Neuron (in vitro differentiated cells): Measurements from ENCODE around the gene SCUBE1.

Source experiments
- H2AFZ ChIP-seq: one replicate; pipeline ENCODE4 v1.6.1; 2013; ENCODE audit warnings: low read depth, mild to moderate bottlenecking, inconsistent platforms, low read length, moderate library complexity
- H3K27me3 ChIP-seq: one replicate; pipeline ENCODE4 v1.6.1; 2013; ENCODE audit warnings: low read length; ENCODE audit not compliant: insufficient read depth
- H3K36me3 ChIP-seq: one replicate; pipeline ENCODE4 v1.6.1; 2013; ENCODE audit warnings: low read length; ENCODE audit not compliant: insufficient read depth
- H3K4me1 ChIP-seq: one replicate; pipeline ENCODE4 v1.6.1; 2013; ENCODE audit warnings: low read length; ENCODE audit not compliant: insufficient read depth
- H3K4me3 ChIP-seq: 2 replicates; pipeline ENCODE4 v1.5.1; 2013; ENCODE audit warnings: mild to moderate bottlenecking, low read length, moderate library complexity
- H3K9me3 ChIP-seq: one replicate; pipeline ENCODE4 v1.6.1; 2013; ENCODE audit warnings: low read length

Gene SCUBE1

GRCh38 chr22:43222987-43223386, 120.2 kb downstream of the SCUBE1 start:
- Histone ChIP-seq H3K4me3 (no peak overlapping the region), H2AFZ (no peak overlapping the region), H3K36me3 (no peaks in the 10 kb centered on the region), H3K9me3 (no peaks in the 10 kb centered on the region), H3K27me3 (peaks cover 3% of the 10 kb centered on the region), H3K4me1 (peaks cover 16% of the 10 kb centered on the region)

DNA sequence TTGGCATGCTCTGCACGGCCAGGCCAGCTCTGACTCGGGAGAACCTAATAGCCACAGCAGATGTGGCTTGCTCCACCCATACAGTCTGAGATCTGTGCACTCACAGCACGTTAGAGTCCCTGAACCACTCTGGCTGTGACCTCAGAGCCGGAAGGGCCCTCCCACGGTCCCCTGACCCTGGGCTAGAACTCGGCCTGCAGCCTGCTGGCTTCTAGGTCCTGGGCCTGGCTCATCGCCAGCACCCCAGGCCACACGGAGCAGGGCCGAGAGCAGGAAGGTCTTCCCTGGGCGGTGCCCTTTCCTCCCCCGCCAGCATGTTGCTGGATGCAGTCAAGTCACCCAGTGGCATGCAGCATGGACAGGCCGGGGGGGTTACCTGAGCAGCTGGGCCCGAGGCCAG, 120.9 kb downstream of the SCUBE1 start:
- peaks cover 11% of the 10 kb centered on the region for H3K4me1 ChIP-seq
- no peaks in the 10 kb centered on the region for H3K36me3 ChIP-seq
- H3K9me3 ChIP-seq: no peaks in the 10 kb centered on the region
- H3K27me3 ChIP-seq: peaks cover 3% of the 10 kb centered on the region
- H3K4me3 ChIP-seq: no peak overlapping the region
- H2AFZ ChIP-seq: no peak overlapping the region

- H3K36me3 ChIP-seq: no peaks in the 10 kb centered on the region
Measured at GRCh38 chr22:43220625-43221380, 122.4 kb downstream of the SCUBE1 start.

GRCh38 chr22:43218786-43219185, 124.4 kb downstream of the SCUBE1 start:
- Histone ChIP-seq H3K36me3 (no peaks in the 10 kb centered on the region), H3K9me3 (no peaks in the 10 kb centered on the region), H3K4me1 (no peaks in the 10 kb centered on the region), H3K27me3 (peaks cover 8% of the 10 kb centered on the region), H2AFZ (no peak overlapping the region), H3K4me3 (no peak overlapping the region)

More at GRCh38 chr22:43220625-43221380, 122.4 kb downstream of the SCUBE1 start:
- no peak overlapping the region for H2AFZ ChIP-seq
- H3K27me3 ChIP-seq: peaks cover 3% of the 10 kb centered on the region
- no peak overlapping the region for H3K4me3 ChIP-seq
- H3K9me3 ChIP-seq: no peaks in the 10 kb centered on the region
- no peaks in the 10 kb centered on the region for H3K4me1 ChIP-seq

DNA sequence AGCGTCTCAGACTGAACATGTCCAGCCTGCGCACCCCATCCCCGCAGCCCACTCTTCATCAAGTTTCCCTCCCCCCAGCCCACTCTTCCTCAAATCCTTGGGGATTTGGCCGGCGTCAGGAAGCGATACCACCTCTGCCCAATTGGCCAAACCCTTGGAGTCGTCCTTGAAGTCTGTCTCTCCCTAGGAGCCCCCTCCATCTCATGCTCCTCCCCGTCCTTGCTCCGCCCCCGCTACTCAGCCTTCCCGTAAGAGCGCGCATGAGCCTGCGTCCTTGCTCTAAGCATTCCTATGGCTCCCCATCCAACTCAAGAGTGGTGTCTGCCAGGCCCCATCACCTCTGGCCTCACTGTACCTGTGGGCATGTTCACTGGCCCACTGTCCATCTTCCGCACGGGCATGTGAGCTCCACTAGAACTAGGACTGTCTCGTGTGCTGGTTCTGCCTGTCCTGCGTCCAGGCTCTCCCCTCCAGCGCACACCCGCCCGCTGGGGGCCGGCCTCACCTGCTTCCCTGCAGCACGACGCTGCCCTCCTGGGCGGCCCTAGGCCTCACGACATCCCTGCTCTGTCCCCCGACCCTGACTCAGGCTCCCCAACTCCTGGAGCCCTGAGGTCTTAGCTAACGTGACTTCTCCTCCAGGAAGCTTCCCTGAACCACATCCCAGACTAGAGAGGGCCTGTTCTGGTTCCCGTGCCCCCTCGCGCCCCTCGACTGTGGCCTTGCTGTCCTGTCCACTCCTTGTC, 125.7 kb downstream of the SCUBE1 start:
- H2AFZ ChIP-seq: no peak overlapping the region
- no peaks in the 10 kb centered on the region for H3K4me1 ChIP-seq
- no peak overlapping the region for H3K4me3 ChIP-seq
- no peaks in the 10 kb centered on the region for H3K9me3 ChIP-seq
- H3K36me3 ChIP-seq: no peaks in the 10 kb centered on the region
- peaks cover 8% of the 10 kb centered on the region for H3K27me3 ChIP-seq

- no peaks in the 10 kb centered on the region for H3K36me3 ChIP-seq
- no peaks in the 10 kb centered on the region for H3K9me3 ChIP-seq
- H3K4me3 ChIP-seq: no peak overlapping the region
- H3K27me3 ChIP-seq: peaks cover 8% of the 10 kb centered on the region
- no peak overlapping the region for H2AFZ ChIP-seq
- no peaks in the 10 kb centered on the region for H3K4me1 ChIP-seq
Measured at GRCh38 chr22:43216738-43217137, 126.4 kb downstream of the SCUBE1 start.

DNA sequence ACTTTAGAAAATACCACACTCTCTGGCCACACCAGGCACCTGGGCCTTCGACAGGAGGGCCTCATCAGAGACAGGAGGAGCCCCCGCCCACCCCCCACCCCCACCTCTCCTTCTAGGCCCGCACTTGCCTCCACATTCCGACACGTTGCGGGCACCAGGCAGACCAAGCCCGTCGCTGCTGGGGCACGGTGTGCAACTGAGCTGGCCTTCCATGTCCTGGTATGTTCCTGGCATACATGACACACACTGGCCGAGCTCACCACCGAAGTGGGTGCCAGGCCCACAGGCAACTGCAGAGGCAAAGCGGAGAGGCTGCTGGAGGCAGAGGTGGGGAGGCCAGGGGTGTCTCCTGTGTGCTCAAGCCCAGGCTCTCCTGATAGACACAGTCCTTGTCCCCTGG, 129.2 kb downstream of the SCUBE1 start:
- H3K36me3 ChIP-seq: no peaks in the 10 kb centered on the region
- H3K4me1 ChIP-seq: no peaks in the 10 kb centered on the region
- H2AFZ ChIP-seq: no peak overlapping the region
- H3K27me3 ChIP-seq: peaks cover 7% of the 10 kb centered on the region
- H3K9me3 ChIP-seq: no peaks in the 10 kb centered on the region
- no peak overlapping the region for H3K4me3 ChIP-seq

DNA sequence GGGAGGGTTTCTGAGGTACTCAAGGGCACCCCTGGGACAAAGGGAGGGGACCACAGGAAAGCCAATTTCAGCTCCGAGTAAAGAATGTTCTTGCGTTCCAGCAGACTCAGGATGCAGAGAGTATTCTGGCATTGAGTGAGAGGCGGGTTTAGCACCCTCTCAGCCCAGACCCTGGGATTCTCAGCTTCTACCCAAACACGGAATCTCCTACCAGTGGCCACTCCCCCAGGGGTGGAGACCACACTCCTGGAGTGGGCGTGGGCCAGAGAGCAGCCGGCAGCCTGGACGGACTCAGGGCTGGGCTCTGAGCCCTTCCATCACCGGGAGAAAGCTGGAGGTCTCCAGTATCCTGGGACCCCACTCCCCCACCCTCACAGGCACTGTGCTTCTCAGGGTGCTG, 130.1 kb downstream of the SCUBE1 start:
- no peaks in the 10 kb centered on the region for H3K36me3 ChIP-seq
- no peaks in the 10 kb centered on the region for H3K4me1 ChIP-seq
- H2AFZ ChIP-seq: no peak overlapping the region
- H3K27me3 ChIP-seq: peaks cover 7% of the 10 kb centered on the region
- no peaks in the 10 kb centered on the region for H3K9me3 ChIP-seq
- no peak overlapping the region for H3K4me3 ChIP-seq

GRCh38 chr22:43212434-43212952, 130.7 kb downstream of the SCUBE1 start:
- H3K27me3 ChIP-seq: peaks cover 7% of the 10 kb centered on the region
- no peaks in the 10 kb centered on the region for H3K9me3 ChIP-seq
- no peak overlapping the region for H2AFZ ChIP-seq
- no peaks in the 10 kb centered on the region for H3K4me1 ChIP-seq
- H3K4me3 ChIP-seq: no peak overlapping the region
- H3K36me3 ChIP-seq: no peaks in the 10 kb centered on the region

DNA sequence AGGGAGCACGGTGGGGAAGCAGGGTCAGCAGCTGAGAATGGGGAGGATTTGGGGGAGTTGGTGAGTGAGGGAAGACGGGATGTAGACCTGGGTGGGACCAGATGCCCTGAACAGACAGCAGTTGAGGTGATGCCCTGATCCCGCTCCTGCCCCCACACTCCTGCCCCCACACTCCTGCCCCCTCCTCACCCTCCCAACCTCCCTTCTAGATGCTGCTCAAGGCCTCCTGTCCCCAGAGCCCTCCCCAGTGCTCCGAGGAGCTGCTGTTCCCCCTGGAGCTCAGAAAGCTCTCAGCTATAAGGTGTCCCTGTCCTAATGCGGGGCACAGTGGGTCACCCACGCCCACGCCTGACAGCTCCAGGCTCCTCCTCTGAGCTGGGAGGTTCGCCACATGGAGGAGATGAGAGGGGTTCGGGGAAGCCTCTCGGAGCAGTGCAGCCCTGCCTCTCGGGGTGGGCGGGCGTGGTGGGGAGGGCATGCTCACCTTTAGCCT, 131.2 kb downstream of the SCUBE1 start:
- Histone ChIP-seq H3K27me3 (peaks cover 7% of the 10 kb centered on the region), H2AFZ (no peak overlapping the region), H3K36me3 (no peaks in the 10 kb centered on the region), H3K9me3 (no peaks in the 10 kb centered on the region), H3K4me1 (no peaks in the 10 kb centered on the region), H3K4me3 (no peak overlapping the region)

GRCh38 chr22:43210631-43211515, 132.3 kb downstream of the SCUBE1 start:
- Histone ChIP-seq H2AFZ (no peak overlapping the region), H3K4me3 (no peak overlapping the region), H3K4me1 (no peaks in the 10 kb centered on the region), H3K36me3 (no peaks in the 10 kb centered on the region), H3K9me3 (no peaks in the 10 kb centered on the region), H3K27me3 (peaks cover 7% of the 10 kb centered on the region)

DNA sequence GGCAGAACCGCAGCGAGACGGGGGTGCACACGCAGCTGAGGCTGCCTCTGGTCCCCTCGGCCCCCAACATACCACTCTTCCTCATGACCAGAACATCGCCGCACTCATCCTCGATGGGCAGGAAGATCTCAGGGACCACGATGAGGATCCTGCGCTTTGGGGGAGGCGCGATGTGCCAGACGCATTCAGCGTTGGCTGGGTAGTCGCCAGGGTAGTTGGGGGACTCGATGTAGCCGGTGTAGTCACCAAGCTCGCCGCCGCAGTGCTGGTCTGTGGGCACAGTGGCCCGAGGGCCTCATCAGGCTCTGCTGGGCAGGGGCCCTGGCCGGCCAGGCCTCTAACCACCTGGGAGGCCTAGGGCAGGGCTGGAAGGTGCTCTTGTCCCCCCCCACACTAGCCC, 133.2 kb downstream of the SCUBE1 start:
- no peak overlapping the region for H2AFZ ChIP-seq
- peaks cover 2% of the 10 kb centered on the region for H3K27me3 ChIP-seq
- no peak overlapping the region for H3K4me3 ChIP-seq
- H3K9me3 ChIP-seq: no peaks in the 10 kb centered on the region
- H3K4me1 ChIP-seq: no peaks in the 10 kb centered on the region
- H3K36me3 ChIP-seq: no peaks in the 10 kb centered on the region
